Mammary epithelial cell (primary cell): ENCODE results near the gene SPRYD3.

Experiments
- CTCF ChIP-seq, 2 donors: IDR thresholded peaks in 1 of 2; conservative IDR thresholded peaks in 1 of 2; 2 replicates each; pipeline ENCODE4 v1.5.1; 2011 to 2012; ENCODE audit warnings: inconsistent platforms in 2 of 2, low read length in 2 of 2, mild to moderate bottlenecking in 2 of 2, control low read depth in 1 of 2, low read depth in 1 of 2; ENCODE audit not compliant: insufficient read depth in 1 of 2; ENCODE audit errors: extremely low read depth in 1 of 2
- EZH2 ChIP-seq: IDR thresholded peaks from 2 replicates; pipeline ENCODE4 v1.6.1; 2012; ENCODE audit warnings: low read length, inconsistent platforms, borderline replicate concordance

- TF ChIP-seq EZH2 (no peak), CTCF (conservative IDR thresholded peaks at IDR 0.05 in 1 of 2, IDR thresholded peaks at IDR 0.05 in 1 of 2; ENCODE audit: extremely low read depth in 1 of 2, insufficient read depth in 1 of 2, low read depth in 1 of 2, low read length in 2 of 2) (no peak)
These were observed 11.0 kb downstream of the SPRYD3 start for GRCh38 chr12:53067993-53068770.
